NT2/D1 (cell line): Measurements from ENCODE around the gene UBE2E1.

ENCODE experiments used
- DNase-seq: peaks from one replicate; pipeline ENCODE4 v3.0.0-alpha.2; 2011; ENCODE audit warnings: low read depth, low spot score
- H3K27me3 ChIP-seq: 2 replicates; pipeline ENCODE4 v1.6.0; 2011; ENCODE audit warnings: mild to moderate bottlenecking; ENCODE audit not compliant: insufficient read length, insufficient read depth
- H3K36me3 ChIP-seq: 2 replicates; pipeline ENCODE4 v1.6.1; 2011; ENCODE audit warnings: mild to moderate bottlenecking, low read length, mixed read lengths; ENCODE audit not compliant: insufficient read depth, insufficient read length
- H3K4me1 ChIP-seq: 2 replicates; pipeline ENCODE4 v1.5.1; 2011; ENCODE audit not compliant: insufficient read depth, insufficient read length
- H3K4me3 ChIP-seq: 2 replicates; pipeline ENCODE4 v1.5.1; 2011; ENCODE audit warnings: low read depth; ENCODE audit not compliant: insufficient read length
- H3K9ac ChIP-seq: 2 replicates; pipeline ENCODE4 v1.6.0; 2011; ENCODE audit warnings: low read depth; ENCODE audit not compliant: insufficient read length
- H3K9me3 ChIP-seq: 2 replicates; pipeline ENCODE4 v1.5.1; 2011; ENCODE audit warnings: mild to moderate bottlenecking, low read length; ENCODE audit not compliant: insufficient read depth
- SUZ12 ChIP-seq: IDR thresholded peaks from 2 replicates; pipeline ENCODE4 v1.6.1; 2011; ENCODE audit not compliant: insufficient read length, insufficient read depth; ENCODE audit errors: extremely low read depth
- YY1 ChIP-seq: IDR thresholded peaks from 2 replicates; pipeline ENCODE4 v1.6.1; 2011; ENCODE audit not compliant: insufficient read length, insufficient read depth
- ZNF274 ChIP-seq: IDR thresholded peaks from 2 replicates; pipeline ENCODE4 v1.6.1; 2011; ENCODE audit warnings: mild to moderate bottlenecking, low read depth, low read length

Gene UBE2E1

GRCh38 chr3:23805633-23806533, at the start of gene UBE2E1:
Gene UBE2E1 (plus strand): TSS chr3:23805955. CDS start chr3:23807270, 1,315 bp downstream.
- H3K4me3 ChIP-seq: peak within 1 kb of the TSS; percentile 67
- H3K4me1 ChIP-seq: no peaks in the 10 kb centered on the region
- H3K9ac ChIP-seq: peak within 1 kb of the TSS; percentile 76
- peaks cover 20% of the 10 kb centered on the region for H3K36me3 ChIP-seq
- peaks cover 2% of the 10 kb centered on the region for H3K27me3 ChIP-seq
- no peak for TF ChIP-seq ZNF274
- peak; percentile 23 for TF ChIP-seq YY1
- no peak for DNase-seq
- no peaks in the 10 kb centered on the region for H3K9me3 ChIP-seq

- H3K9ac ChIP-seq: no peak overlapping the region
- no peak overlapping the region for H3K4me3 ChIP-seq
- no peak for DNase-seq
- H3K27me3 ChIP-seq: no peaks in the 10 kb centered on the region
- H3K36me3 ChIP-seq: no peaks in the 10 kb centered on the region
- H3K9me3 ChIP-seq: no peaks in the 10 kb centered on the region
- TF ChIP-seq ZNF274 (no peak), SUZ12 (no peak), YY1 (no peak)
- H3K4me1 ChIP-seq: peaks cover 12% of the 10 kb centered on the region
These were observed 49.4 kb upstream of the UBE2E1 start for GRCh38 chr3:23756206-23756840.

- no peak for DNase-seq
- Histone ChIP-seq H3K9ac (no peak overlapping the region), H3K4me1 (peaks cover 7% of the 10 kb centered on the region), H3K9me3 (no peaks in the 10 kb centered on the region), H3K4me3 (no peak overlapping the region), H3K27me3 (no peaks in the 10 kb centered on the region), H3K36me3 (no peaks in the 10 kb centered on the region)
- TF ChIP-seq ZNF274: no peak
- no peak for TF ChIP-seq YY1
- TF ChIP-seq SUZ12: no peak
These were observed 47.4 kb upstream of the UBE2E1 start for GRCh38 chr3:23758253-23758838.

GRCh38 chr3:23760325-23760724, 45.4 kb upstream of the UBE2E1 start:
- no peaks in the 10 kb centered on the region for H3K9me3 ChIP-seq
- no peaks in the 10 kb centered on the region for H3K36me3 ChIP-seq
- no peaks in the 10 kb centered on the region for H3K27me3 ChIP-seq
- H3K4me1 ChIP-seq: peaks cover 7% of the 10 kb centered on the region
- no peak overlapping the region for H3K9ac ChIP-seq
- no peak for DNase-seq
- H3K4me3 ChIP-seq: no peak overlapping the region
- no peak for TF ChIP-seq SUZ12
- no peak for TF ChIP-seq YY1
- no peak for TF ChIP-seq ZNF274

- H3K4me1 ChIP-seq: peaks cover 7% of the 10 kb centered on the region
- H3K9ac ChIP-seq: no peak overlapping the region
- H3K27me3 ChIP-seq: no peaks in the 10 kb centered on the region
- H3K9me3 ChIP-seq: no peaks in the 10 kb centered on the region
- no peaks in the 10 kb centered on the region for H3K36me3 ChIP-seq
- TF ChIP-seq ZNF274 (no peak), YY1 (no peak), SUZ12 (no peak)
- DNase-seq: no peak
- no peak overlapping the region for H3K4me3 ChIP-seq
These were observed 44.8 kb upstream of the UBE2E1 start for GRCh38 chr3:23760871-23761373.

GRCh38 chr3:23761440-23761896, 44.3 kb upstream of the UBE2E1 start:
- no peaks in the 10 kb centered on the region for H3K27me3 ChIP-seq
- H3K9me3 ChIP-seq: no peaks in the 10 kb centered on the region
- peaks cover 3% of the 10 kb centered on the region for H3K4me1 ChIP-seq
- DNase-seq: no peak
- H3K9ac ChIP-seq: no peak overlapping the region
- H3K36me3 ChIP-seq: no peaks in the 10 kb centered on the region
- no peak overlapping the region for H3K4me3 ChIP-seq
- TF ChIP-seq SUZ12 (no peak), YY1 (no peak), ZNF274 (no peak)
